Trophoblast cell (in vitro differentiated cells and primary cell): ENCODE measurements around the gene SERPINE1.

Experiments used
- DNase-seq, 2 donors: peaks; one replicate each; pipeline ENCODE4 v3.0.0-alpha.2; 2016
- H2AFZ ChIP-seq: 2 replicates; pipeline ENCODE4 v1.6.1; 2013; ENCODE audit warnings: low read length, moderate library complexity, mild to moderate bottlenecking; ENCODE audit not compliant: insufficient read depth, poor library complexity
- H2AK5ac ChIP-seq: 2 replicates; pipeline ENCODE4 v1.6.1; 2013; ENCODE audit warnings: mild to moderate bottlenecking, low read length
- H2BK120ac ChIP-seq: 2 replicates; pipeline ENCODE4 v1.6.1; 2013; ENCODE audit warnings: low read length, mild to moderate bottlenecking, moderate library complexity; ENCODE audit not compliant: insufficient read depth, poor library complexity
- H2BK12ac ChIP-seq: 2 replicates; pipeline ENCODE4 v1.6.1; 2013; ENCODE audit warnings: mild to moderate bottlenecking, low read length, moderate library complexity
- H2BK5ac ChIP-seq: 2 replicates; pipeline ENCODE4 v1.6.1; 2013; ENCODE audit warnings: low read length, low read depth, moderate library complexity, mild to moderate bottlenecking; ENCODE audit not compliant: poor library complexity
- H3K14ac ChIP-seq: 2 replicates; pipeline ENCODE4 v1.6.1; 2013; ENCODE audit warnings: mild to moderate bottlenecking, low read length
- H3K18ac ChIP-seq: 2 replicates; pipeline ENCODE4 v1.6.1; 2013; ENCODE audit warnings: mild to moderate bottlenecking, low read length
- H3K23ac ChIP-seq: 2 replicates; pipeline ENCODE4 v1.6.1; 2013; ENCODE audit warnings: low read length
- H3K27ac ChIP-seq: 2 replicates; pipeline ENCODE4 v1.5.1; 2013; ENCODE audit warnings: low read depth, mild to moderate bottlenecking, inconsistent platforms, low read length, moderate library complexity
- H3K27me3 ChIP-seq: 2 replicates; pipeline ENCODE4 v1.6.1; 2013; ENCODE audit warnings: inconsistent platforms, mild to moderate bottlenecking, low read length, moderate library complexity; ENCODE audit not compliant: insufficient read depth
- H3K36me3 ChIP-seq, 2 experiments: 1 replicate in 1 of 2; 2 replicates in 1 of 2; pipeline ENCODE4 v1.6.1; 2013; ENCODE audit warnings: low read length in 2 of 2, mild to moderate bottlenecking in 2 of 2, moderate library complexity in 1 of 2; ENCODE audit not compliant: insufficient read depth in 2 of 2, control insufficient read depth in 1 of 2
- H3K4ac ChIP-seq: 2 replicates; pipeline ENCODE4 v1.6.1; 2013; ENCODE audit warnings: low read depth, mild to moderate bottlenecking, low read length, moderate library complexity
- H3K4me1 ChIP-seq, 2 experiments: 1 replicate in 1 of 2; 2 replicates in 1 of 2; pipeline ENCODE4 v1.6.1; 2013; ENCODE audit warnings: low read length in 2 of 2, mild to moderate bottlenecking in 2 of 2, moderate library complexity in 1 of 2; ENCODE audit not compliant: insufficient read depth in 2 of 2, control insufficient read depth in 1 of 2
- H3K4me2 ChIP-seq: 2 replicates; pipeline ENCODE4 v1.6.1; 2013; ENCODE audit warnings: inconsistent platforms, mild to moderate bottlenecking, low read length, moderate library complexity
- H3K4me3 ChIP-seq: 2 replicates; pipeline ENCODE4 v1.5.1; 2013; ENCODE audit warnings: mild to moderate bottlenecking, low read depth, low read length, inconsistent platforms
- H3K79me1 ChIP-seq: one replicate; pipeline ENCODE4 v1.6.1; 2013; ENCODE audit warnings: low read length
- H3K79me2 ChIP-seq: 2 replicates; pipeline ENCODE4 v1.6.1; 2013; ENCODE audit warnings: low read length, mild to moderate bottlenecking; ENCODE audit not compliant: control insufficient read depth, insufficient read depth, poor library complexity
- H3K9ac ChIP-seq: 2 replicates; pipeline ENCODE4 v1.6.1; 2013; ENCODE audit warnings: mild to moderate bottlenecking, low read length
- H3K9me3 ChIP-seq: 2 replicates; pipeline ENCODE4 v1.6.1; 2013; ENCODE audit warnings: low read depth, mild to moderate bottlenecking, control low read depth, inconsistent platforms, low read length; ENCODE audit not compliant: insufficient read depth
- H4K12ac ChIP-seq: 2 replicates; pipeline ENCODE4 v1.6.1; 2013; ENCODE audit warnings: low read depth, mild to moderate bottlenecking, low read length, moderate library complexity
- H4K8ac ChIP-seq: 2 replicates; pipeline ENCODE4 v1.6.1; 2013; ENCODE audit warnings: low read depth, mild to moderate bottlenecking, low read length, moderate library complexity
- H4K91ac ChIP-seq: one replicate; pipeline ENCODE4 v1.6.1; 2013; ENCODE audit warnings: low read depth, mild to moderate bottlenecking, low read length, moderate library complexity
- WGBS: extraction: QIAGEN DNeasy Blood & Tissue Kit; methylation state at CpG from one replicate; pipeline ENCODE4 v1.1.7; 2013; ENCODE audit warnings: missing lambda C conversion rate; ENCODE audit not compliant: insufficient read length, insufficient coverage; ENCODE audit errors: extremely low coverage; 5-methylcytosine and 5-hydroxymethylcytosine counted together

SERPINE1 gene

GRCh38 chr7:101166909-101167644, 40.2 kb downstream of the SERPINE1 start:
- Histone ChIP-seq H3K4ac (no peak overlapping the region), H3K36me3 (no peaks in the 10 kb centered on the region), H2AFZ (no peak overlapping the region), H3K79me2 (no peaks in the 10 kb centered on the region), H3K14ac (no peak overlapping the region), H3K4me1 (peaks cover 46 to 59% of the 10 kb centered on the region in 2 experiments), H4K12ac (no peak overlapping the region), H3K4me2 (peak overlapping the region; percentile 37), H2BK12ac (no peak overlapping the region), H3K79me1 (peaks cover 8% of the 10 kb centered on the region), H3K9me3 (no peaks in the 10 kb centered on the region), H2BK5ac (no peak overlapping the region), H2BK120ac (no peak overlapping the region), H3K27ac (no peak overlapping the region), H3K23ac (no peak overlapping the region), H2AK5ac (no peak overlapping the region), H3K9ac (no peak overlapping the region), H3K4me3 (no peak overlapping the region), H3K18ac (no peak overlapping the region), H4K8ac (no peak overlapping the region), H4K91ac (no peak overlapping the region), H3K27me3 (peaks cover 31% of the 10 kb centered on the region)
- no peak for DNase-seq
- WGBS = no CpG with 5 or more reads among the region's 19 CpGs

- no peak overlapping the region for H3K4me2 ChIP-seq
These were observed 40.9 kb downstream of the SERPINE1 start for GRCh38 chr7:101167645-101168411.

GRCh38 chr7:101168412-101169049, 41.6 kb downstream of the SERPINE1 start:
- Histone ChIP-seq H3K4ac (no peak overlapping the region), H4K12ac (no peak overlapping the region)
- WGBS = no CpG with 5 or more reads among the region's 6 CpGs

More at GRCh38 chr7:101167645-101168411, 40.9 kb downstream of the SERPINE1 start:
- no CpG with 5 or more reads among the region's 12 CpGs for WGBS
- Histone ChIP-seq H3K18ac (no peak overlapping the region), H3K4ac (no peak overlapping the region), H3K4me3 (no peak overlapping the region), H3K79me2 (no peaks in the 10 kb centered on the region), H3K9me3 (peaks cover 4% of the 10 kb centered on the region), H3K36me3 (no peaks in the 10 kb centered on the region), H4K8ac (no peak overlapping the region), H3K9ac (no peak overlapping the region), H3K79me1 (peaks cover 2% of the 10 kb centered on the region), H3K14ac (no peak overlapping the region), H3K27me3 (peaks cover 39% of the 10 kb centered on the region), H4K12ac (no peak overlapping the region), H3K4me1 (peaks cover 43 to 57% of the 10 kb centered on the region in 2 experiments), H2BK120ac (no peak overlapping the region), H2BK5ac (no peak overlapping the region), H2AK5ac (no peak overlapping the region), H3K23ac (no peak overlapping the region), H3K27ac (no peak overlapping the region), H4K91ac (no peak overlapping the region), H2AFZ (no peak overlapping the region), H2BK12ac (no peak overlapping the region)
- DNase-seq = no peak

GRCh38 chr7:101169110-101169837, 42.4 kb downstream of the SERPINE1 start:
- no peaks in the 10 kb centered on the region for H3K79me2 ChIP-seq

More at GRCh38 chr7:101168412-101169049, 41.6 kb downstream of the SERPINE1 start:
- H3K4me3 ChIP-seq = no peak overlapping the region
- no peak overlapping the region for H3K18ac ChIP-seq
- H3K4me2 ChIP-seq = no peak overlapping the region
- peaks cover 46% of the 10 kb centered on the region for H3K27me3 ChIP-seq
- no peak overlapping the region for H2BK120ac ChIP-seq
- H3K23ac ChIP-seq = no peak overlapping the region
- peaks cover 42 to 52% of the 10 kb centered on the region in 2 experiments for H3K4me1 ChIP-seq
- no peak overlapping the region for H3K27ac ChIP-seq
- H3K36me3 ChIP-seq = no peaks in the 10 kb centered on the region
- H3K9me3 ChIP-seq = peaks cover 4% of the 10 kb centered on the region
- no peak overlapping the region for H2BK5ac ChIP-seq
- no peak overlapping the region for H2AFZ ChIP-seq
- no peak overlapping the region for H3K14ac ChIP-seq
- no peaks in the 10 kb centered on the region for H3K79me2 ChIP-seq
- no peak overlapping the region for H4K91ac ChIP-seq
- no peak overlapping the region for H3K9ac ChIP-seq
- DNase-seq = no peak
- no peak overlapping the region for H4K8ac ChIP-seq
- no peak overlapping the region for H2AK5ac ChIP-seq
- no peaks in the 10 kb centered on the region for H3K79me1 ChIP-seq
- no peak overlapping the region for H2BK12ac ChIP-seq

More at GRCh38 chr7:101169110-101169837, 42.4 kb downstream of the SERPINE1 start:
- H3K27ac ChIP-seq = no peak overlapping the region
- H2AFZ ChIP-seq = no peak overlapping the region
- H4K91ac ChIP-seq = no peak overlapping the region
- no peaks in the 10 kb centered on the region for H3K36me3 ChIP-seq
- H4K8ac ChIP-seq = no peak overlapping the region
- H3K14ac ChIP-seq = no peak overlapping the region
- peaks cover 35 to 45% of the 10 kb centered on the region in 2 experiments for H3K4me1 ChIP-seq
- no peak overlapping the region for H3K23ac ChIP-seq
- H3K4ac ChIP-seq = no peak overlapping the region
- H2AK5ac ChIP-seq = no peak overlapping the region
- peaks cover 9% of the 10 kb centered on the region for H3K9me3 ChIP-seq
- no peak overlapping the region for H2BK120ac ChIP-seq
- no peak overlapping the region for H2BK5ac ChIP-seq
- DNase-seq = no peak
- H3K4me3 ChIP-seq = no peak overlapping the region
- no peak overlapping the region for H3K18ac ChIP-seq
- no peak overlapping the region for H3K9ac ChIP-seq
- H2BK12ac ChIP-seq = no peak overlapping the region
- no peaks in the 10 kb centered on the region for H3K79me1 ChIP-seq
- no CpG with 5 or more reads among the region's 18 CpGs for WGBS
- peak overlapping the region; percentile 15 for H3K4me2 ChIP-seq
- H4K12ac ChIP-seq = no peak overlapping the region
- H3K27me3 ChIP-seq = peaks cover 53% of the 10 kb centered on the region
